OCI-LY1 (cell line): ENCODE results near the gene A2ML1.
A peak's percentile ranks its signal among the peaks of the same experiment; 100 is the strongest.

ENCODE experiments used
- H2AFZ ChIP-seq: fragments of 200-600 bp; sonication (generic), shearing (Covaris generic); 2 replicates; pipeline ENCODE4 v1.6.0; 2014; ENCODE audit warnings: antibody characterized with exemption, mild to moderate bottlenecking, low read length
- H3F3A ChIP-seq: fragments of 200-600 bp; sonication (generic), shearing (Covaris generic); 2 replicates; pipeline ENCODE4 v1.6.0; 2014; ENCODE audit warnings: mild to moderate bottlenecking, antibody characterized with exemption, low read length, moderate library complexity; ENCODE audit not compliant: insufficient read depth
- H3K27ac ChIP-seq: fragments of 200-600 bp; sonication (generic); 2 replicates; pipeline ENCODE4 v1.5.1; 2014; ENCODE audit warnings: low read length, mixed run types, mild to moderate bottlenecking, low read depth; ENCODE audit not compliant: poor library complexity, severe bottlenecking
- H3K27me3 ChIP-seq: fragments of 200-600 bp; sonication (generic); 2 replicates; pipeline ENCODE4 v1.6.0; 2014; ENCODE audit warnings: antibody characterized with exemption, mild to moderate bottlenecking, low read length, moderate library complexity; ENCODE audit not compliant: insufficient read depth
- H3K36me3 ChIP-seq: fragments of 200-600 bp; sonication (generic); 2 replicates; pipeline ENCODE4 v1.6.1; 2014; ENCODE audit warnings: mild to moderate bottlenecking, antibody characterized with exemption, low read length, moderate library complexity, mixed read lengths; ENCODE audit not compliant: insufficient read depth
- H3K4me1 ChIP-seq: fragments of 200-600 bp; sonication (generic); 2 replicates; pipeline ENCODE4 v1.5.1; 2014; ENCODE audit warnings: mild to moderate bottlenecking, low read length, moderate library complexity; ENCODE audit not compliant: insufficient read depth, severe bottlenecking
- H3K4me2 ChIP-seq: fragments of 200-600 bp; sonication (generic), shearing (Covaris generic); 2 replicates; pipeline ENCODE4 v1.6.1; 2014; ENCODE audit warnings: low read length
- H3K4me3 ChIP-seq: fragments of 200-600 bp; sonication (generic); 2 replicates; pipeline ENCODE4 v1.5.1; 2014; ENCODE audit warnings: low read length, low read depth, mild to moderate bottlenecking, mixed read lengths; ENCODE audit not compliant: poor library complexity, severe bottlenecking
- H3K79me2 ChIP-seq: fragments of 200-600 bp; shearing (Covaris generic); 2 replicates; pipeline ENCODE4 v1.6.1; 2016; ENCODE audit warnings: mixed run types, low read length, mixed read lengths; ENCODE audit not compliant: insufficient read depth
- H3K9ac ChIP-seq: fragments of 200-600 bp; sonication (generic), shearing (Covaris generic); 2 replicates; pipeline ENCODE4 v1.6.1; 2014; ENCODE audit warnings: mild to moderate bottlenecking, low read length, mixed read lengths
- H3K9me2 ChIP-seq: fragments of 200-600 bp; sonication (generic), shearing (Covaris generic); 2 replicates; pipeline ENCODE4 v1.6.1; 2014; ENCODE audit warnings: low read depth, mild to moderate bottlenecking, low read length, mixed read lengths
- H3K9me3 ChIP-seq: fragments of 200-600 bp; shearing (Covaris generic); 2 replicates; pipeline ENCODE4 v1.6.1; 2014; ENCODE audit warnings: low read length, mixed read lengths
- H4K20me1 ChIP-seq: fragments of 200-600 bp; sonication (generic), shearing (Covaris generic); 2 replicates; pipeline ENCODE4 v1.6.0; 2016; ENCODE audit warnings: mild to moderate bottlenecking, low read length; ENCODE audit not compliant: insufficient read depth
- CTCF ChIP-seq: fragments of 200-600 bp; sonication (generic), shearing (Covaris generic); IDR thresholded peaks from 2 replicates; pipeline ENCODE4 v1.5.1; 2017; ENCODE audit warnings: mild to moderate bottlenecking, antibody characterized with exemption, low read length, moderate library complexity, mixed read lengths
- EZH2 ChIP-seq: fragments of 200-600 bp; sonication (generic), shearing (Covaris generic); IDR thresholded peaks from 2 replicates; pipeline ENCODE4 v1.8.0; 2017; ENCODE audit warnings: borderline replicate concordance, mixed run types, mild to moderate bottlenecking, antibody characterized with exemption, low read length, moderate library complexity, mixed read lengths

The A2ML1 gene

GRCh38 chr12:8823565-8824300, 1.3 kb downstream of the A2ML1 start:
- Histone ChIP-seq H2AFZ (peak overlapping the region; percentile 43), H3K9me3 (0 out of 2 replicates have a peak, but pooled peaks cover 3% of the 10 kb centered on the region), H3K27ac (peak overlapping the region; percentile 65), H3K9me2 (no peaks in the 10 kb centered on the region), H3K79me2 (no peaks in the 10 kb centered on the region), H3K9ac (peak overlapping the region; percentile 31; the same call in 1 of the 2 replicates), H3F3A (no peaks in the 10 kb centered on the region), H3K4me1 (peaks cover 33% of the 10 kb centered on the region), H3K4me2 (peak overlapping the region; percentile 38), H4K20me1 (no peaks in the 10 kb centered on the region), H3K36me3 (no peaks in the 10 kb centered on the region), H3K27me3 (no peaks in the 10 kb centered on the region), H3K4me3 (peak overlapping the region; percentile 12)
- TF ChIP-seq CTCF, result peak; percentile 98
- TF ChIP-seq EZH2, result no peak

GRCh38 chr12:8827551-8828256, 5.3 kb downstream of the A2ML1 start:
- Histone ChIP-seq H4K20me1 (no peaks in the 10 kb centered on the region), H2AFZ (no peak overlapping the region), H3K9me3 (0 out of 2 replicates have a peak, but pooled peaks cover 3% of the 10 kb centered on the region), H3K27me3 (no peaks in the 10 kb centered on the region), H3K4me2 (no peak overlapping the region), H3K9ac (no peak overlapping the region), H3K4me3 (no peak overlapping the region), H3K36me3 (no peaks in the 10 kb centered on the region), H3K79me2 (no peaks in the 10 kb centered on the region), H3K4me1 (peaks cover 59% of the 10 kb centered on the region), H3K27ac (peak overlapping the region; percentile 89), H3F3A (no peaks in the 10 kb centered on the region), H3K9me2 (no peaks in the 10 kb centered on the region)
- TF ChIP-seq CTCF, result no peak
- no peak for TF ChIP-seq EZH2

- Histone ChIP-seq H3K79me2 (no peaks in the 10 kb centered on the region), H3K9ac (no peak overlapping the region), H3K27me3 (no peaks in the 10 kb centered on the region), H3F3A (no peaks in the 10 kb centered on the region), H3K36me3 (no peaks in the 10 kb centered on the region), H3K27ac (peak overlapping the region; percentile 89), H3K4me1 (peaks cover 52% of the 10 kb centered on the region), H3K9me3 (0 out of 2 replicates have a peak, but pooled peaks cover 3% of the 10 kb centered on the region), H3K4me3 (no peak overlapping the region), H2AFZ (no peak overlapping the region), H3K9me2 (no peaks in the 10 kb centered on the region), H4K20me1 (no peaks in the 10 kb centered on the region), H3K4me2 (no peak overlapping the region; the same call in 1 of the 2 replicates)
- no peak for TF ChIP-seq EZH2
- no peak for TF ChIP-seq CTCF
Observed at GRCh38 chr12:8828257-8829124, 6.1 kb downstream of the A2ML1 start.
